ENCODE measurements around the gene IGSF3.
A peak's percentile ranks its signal among the peaks of the same experiment; 100 is the strongest.
"Not testable (repeated sequence)": the region's sequence is repeated elsewhere in the genome, so short reads cannot be mapped to it uniquely, and the experiment has no call there.

Gene IGSF3

DNA sequence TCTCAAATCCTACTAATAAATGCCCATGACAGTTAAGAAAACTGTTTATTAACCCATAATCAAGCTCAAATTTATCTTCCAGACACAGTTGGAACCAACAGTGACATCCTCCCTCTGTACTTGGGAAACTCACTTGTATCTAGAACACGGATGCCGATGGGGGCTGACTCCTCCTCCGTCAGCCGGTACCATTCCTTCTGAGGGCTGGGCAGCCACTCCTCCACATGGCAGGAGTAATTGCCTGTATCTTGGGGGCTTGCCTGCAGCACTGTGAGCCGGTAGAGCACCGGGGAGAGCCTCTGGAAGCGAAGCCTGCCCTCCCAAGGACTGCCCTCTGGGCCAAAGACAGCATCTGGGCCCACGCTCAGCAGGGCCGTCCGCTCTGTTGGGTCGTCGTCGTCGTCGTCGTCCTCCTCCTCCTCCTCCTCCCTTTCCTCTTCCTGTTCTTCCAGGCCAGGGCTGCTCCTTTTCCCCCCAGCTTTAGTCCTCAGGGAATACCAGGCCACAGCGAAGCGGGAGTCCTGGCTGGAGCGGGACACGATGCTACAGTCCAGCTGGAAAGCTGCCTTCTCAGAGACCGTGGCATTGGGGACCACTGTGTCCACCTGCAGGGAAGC lies 88.2 kb downstream of the IGSF3 start:
- no peak for DNase-seq (ENCODE audit: low read depth, low spot score)

DNA sequence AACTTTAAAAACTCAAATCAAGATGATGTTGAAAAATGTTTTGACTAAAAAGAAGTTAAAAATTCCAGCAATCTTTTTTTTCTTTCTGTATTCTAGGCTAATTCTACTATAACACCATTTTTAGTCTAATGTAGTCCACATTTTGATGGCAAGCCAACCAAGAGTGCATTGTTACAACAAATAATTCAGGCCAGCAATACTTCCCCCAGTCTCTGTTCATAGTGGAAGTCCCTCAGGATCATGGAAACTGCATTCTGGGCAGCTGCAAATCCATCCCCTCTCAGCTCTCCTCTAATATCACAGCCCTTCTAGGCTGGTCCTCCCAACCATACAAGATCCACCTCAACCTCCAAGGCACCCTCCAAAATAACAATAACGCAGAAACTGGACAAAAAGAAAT lies 89.0 kb downstream of the IGSF3 start:
- DNase-seq (ENCODE audit: low read depth, low spot score) = no peak

DNA sequence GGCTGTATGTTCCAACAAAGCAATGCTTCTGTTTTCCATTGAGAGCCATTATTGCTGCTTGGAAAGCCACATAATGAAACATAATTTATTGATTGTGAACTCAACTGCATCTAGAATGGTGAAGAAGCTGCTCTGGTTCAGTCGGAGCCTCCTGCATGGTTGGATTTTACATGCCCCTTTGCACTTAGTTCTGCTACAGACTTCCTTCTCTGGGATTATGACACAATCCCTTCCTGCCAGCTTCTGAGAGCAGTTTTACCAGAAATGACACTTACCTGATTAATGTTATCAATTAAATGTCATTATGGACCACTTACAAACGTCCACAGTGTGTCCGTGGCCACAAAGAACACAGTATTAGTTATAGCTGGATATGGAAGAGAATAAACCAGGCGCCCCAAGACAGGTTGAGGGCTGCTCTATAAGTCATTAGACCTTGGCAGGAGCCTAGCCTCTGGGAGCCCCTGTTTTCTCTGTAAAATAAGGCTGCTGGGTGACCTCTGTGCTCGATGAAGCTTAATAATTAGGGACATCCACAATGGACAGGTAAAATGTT lies 89.7 kb downstream of the IGSF3 start:
- no peak for DNase-seq (ENCODE audit: low read depth, low spot score)

DNA sequence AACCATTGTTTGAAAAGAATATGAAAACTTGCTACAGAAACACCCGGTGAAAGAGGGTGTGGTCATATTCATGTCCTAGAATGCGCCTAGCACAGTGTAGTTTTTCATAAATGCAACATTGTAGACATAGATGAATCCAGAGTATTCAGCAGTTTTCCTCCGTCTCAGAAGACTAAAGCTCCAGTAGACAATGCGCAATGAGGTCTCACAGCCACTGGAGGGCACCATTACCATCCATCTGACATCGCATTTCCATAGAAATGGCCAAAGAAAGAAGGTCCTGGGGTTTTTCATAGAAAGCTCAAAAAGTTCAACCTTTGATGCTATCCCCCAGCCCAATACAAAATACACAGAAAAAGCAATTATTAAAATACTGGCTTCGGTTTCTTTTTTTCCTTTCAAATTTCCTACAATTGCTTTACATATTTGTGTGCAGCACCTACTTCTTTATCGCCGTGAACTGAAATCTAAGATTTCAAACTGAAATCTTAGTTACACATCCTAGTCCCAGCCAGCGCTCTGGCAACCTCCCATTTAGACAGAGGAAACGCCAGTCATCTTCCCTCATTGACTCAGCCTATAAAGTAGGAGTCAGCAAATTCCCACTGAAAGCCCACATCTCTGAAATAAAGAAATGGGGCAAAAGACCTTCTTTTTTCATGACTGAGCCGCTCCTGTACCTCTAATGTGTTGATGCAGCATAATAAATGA lies 92.8 kb downstream of the IGSF3 start:
- DNase-seq (ENCODE audit: low read depth, low spot score) = peak; percentile 38

DNA sequence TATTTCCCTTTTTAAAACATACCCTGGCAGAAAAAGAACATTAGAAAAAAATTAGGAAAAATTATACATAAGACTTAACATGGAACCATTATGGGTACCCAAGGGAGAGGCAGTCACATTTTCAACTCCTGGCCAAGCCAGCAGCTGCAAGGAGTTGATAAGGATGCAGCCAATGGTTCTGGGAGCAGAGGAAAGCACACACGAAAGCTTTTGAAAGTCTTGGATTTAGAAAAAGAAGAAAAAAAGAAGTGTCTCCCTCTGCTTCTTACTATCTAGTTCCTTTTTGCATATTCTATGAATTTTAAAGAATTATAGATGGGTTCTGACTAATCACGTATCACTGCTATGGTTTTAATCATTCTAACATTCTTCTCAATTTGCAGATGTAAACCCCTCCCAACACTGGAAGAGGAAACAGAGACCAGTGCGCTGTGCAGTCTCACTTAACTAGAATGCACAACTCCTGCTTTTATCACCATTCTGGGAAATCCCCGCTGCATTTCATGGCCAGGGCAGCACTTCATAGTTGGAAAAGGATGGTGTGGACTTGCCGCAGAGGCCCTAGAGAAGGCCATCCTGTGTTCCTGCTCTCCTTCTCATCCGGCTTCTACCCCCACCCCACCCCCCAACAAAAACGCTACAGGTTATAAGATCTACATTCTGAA lies 94.0 kb downstream of the IGSF3 start:
- DNase-seq (ENCODE audit: low read depth, low spot score) = no peak

DNA sequence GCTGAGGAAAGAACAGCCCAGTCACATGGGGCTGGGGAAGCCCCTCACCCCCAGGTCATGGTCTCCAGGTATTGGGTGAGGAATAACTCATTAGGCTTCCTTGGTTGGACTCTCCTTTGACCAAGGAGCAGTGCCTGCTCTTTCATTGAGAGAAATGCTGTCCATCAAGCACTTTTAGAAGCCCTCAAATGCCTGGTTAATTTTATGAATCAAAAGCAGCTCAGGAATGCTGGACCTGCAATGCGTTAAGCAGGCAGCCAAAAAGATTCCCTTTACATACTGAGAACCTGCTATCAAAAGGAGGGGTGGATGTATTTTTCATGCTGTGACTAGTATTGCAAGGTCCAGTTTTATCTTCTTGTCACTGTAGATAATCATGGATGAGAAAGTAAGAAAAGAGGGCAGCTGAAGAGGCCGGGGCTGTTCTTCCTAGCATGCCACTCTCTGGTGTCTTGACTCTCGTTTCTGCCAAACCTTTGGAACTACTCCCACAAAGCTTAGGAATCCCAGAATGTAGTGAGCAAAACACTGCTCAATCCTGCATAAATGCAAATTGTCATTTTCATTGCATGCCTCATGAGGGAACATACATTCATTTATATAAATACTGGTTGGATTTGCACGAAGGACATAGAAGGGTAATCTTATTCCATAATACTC lies 94.6 kb downstream of the IGSF3 start:
- DNase-seq (ENCODE audit: low read depth, low spot score) = no peak

DNA sequence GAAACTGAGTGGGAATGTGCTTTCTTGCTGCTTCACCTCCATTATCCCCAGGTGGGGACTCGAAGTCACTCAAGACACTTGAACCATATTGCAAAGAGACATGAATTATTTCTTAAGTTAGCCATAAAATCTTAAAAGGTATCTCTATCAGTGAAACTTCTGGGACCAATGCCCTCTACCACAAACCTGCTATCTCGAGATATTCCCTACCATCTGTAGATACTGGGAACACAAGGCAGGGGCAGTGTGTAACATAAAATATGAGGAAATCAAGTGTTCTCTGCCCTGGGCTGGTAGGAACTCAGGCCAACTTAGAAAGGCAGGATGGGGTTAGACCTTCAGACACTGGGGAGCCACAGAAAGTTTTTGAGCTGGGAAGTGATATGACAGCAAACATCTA lies 95.4 kb downstream of the IGSF3 start:
- no peak for DNase-seq (ENCODE audit: low read depth, low spot score)

DNA sequence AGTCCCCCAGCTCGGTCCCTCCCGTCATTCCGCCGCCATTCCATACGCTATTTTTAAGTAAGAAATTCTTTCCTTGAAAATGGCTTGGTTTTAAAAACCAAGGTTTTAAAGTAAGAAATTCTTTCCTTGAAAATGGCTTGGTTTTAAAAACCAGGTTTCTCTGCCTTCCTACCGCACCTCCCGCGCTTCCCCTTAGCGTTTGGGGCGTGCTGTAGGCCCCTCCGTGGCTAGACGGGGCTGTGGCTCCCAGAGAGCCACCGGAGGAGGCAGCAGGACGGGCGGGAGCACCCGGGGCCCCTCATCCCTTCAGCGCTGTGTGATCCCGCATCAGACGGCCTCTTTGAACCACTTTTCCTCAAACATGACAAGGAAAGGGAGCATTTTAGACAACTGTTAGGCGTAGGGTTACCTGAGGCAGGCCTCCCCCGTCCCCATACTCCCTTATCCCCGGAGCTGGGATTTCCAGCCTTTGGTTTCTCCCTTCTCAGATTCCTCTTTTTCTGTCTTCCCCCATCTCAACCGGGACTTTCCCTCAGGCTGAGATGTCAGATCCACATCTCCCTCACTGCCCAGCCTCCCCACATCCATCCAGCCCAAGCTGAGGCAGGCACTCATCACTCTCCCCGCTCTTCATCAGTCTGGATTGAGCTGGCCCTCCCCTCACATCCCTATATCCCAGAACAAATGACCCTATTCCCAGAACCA lies 96.2 kb downstream of the IGSF3 start:
- DNase-seq (ENCODE audit: low read depth, low spot score) = no peak

DNA sequence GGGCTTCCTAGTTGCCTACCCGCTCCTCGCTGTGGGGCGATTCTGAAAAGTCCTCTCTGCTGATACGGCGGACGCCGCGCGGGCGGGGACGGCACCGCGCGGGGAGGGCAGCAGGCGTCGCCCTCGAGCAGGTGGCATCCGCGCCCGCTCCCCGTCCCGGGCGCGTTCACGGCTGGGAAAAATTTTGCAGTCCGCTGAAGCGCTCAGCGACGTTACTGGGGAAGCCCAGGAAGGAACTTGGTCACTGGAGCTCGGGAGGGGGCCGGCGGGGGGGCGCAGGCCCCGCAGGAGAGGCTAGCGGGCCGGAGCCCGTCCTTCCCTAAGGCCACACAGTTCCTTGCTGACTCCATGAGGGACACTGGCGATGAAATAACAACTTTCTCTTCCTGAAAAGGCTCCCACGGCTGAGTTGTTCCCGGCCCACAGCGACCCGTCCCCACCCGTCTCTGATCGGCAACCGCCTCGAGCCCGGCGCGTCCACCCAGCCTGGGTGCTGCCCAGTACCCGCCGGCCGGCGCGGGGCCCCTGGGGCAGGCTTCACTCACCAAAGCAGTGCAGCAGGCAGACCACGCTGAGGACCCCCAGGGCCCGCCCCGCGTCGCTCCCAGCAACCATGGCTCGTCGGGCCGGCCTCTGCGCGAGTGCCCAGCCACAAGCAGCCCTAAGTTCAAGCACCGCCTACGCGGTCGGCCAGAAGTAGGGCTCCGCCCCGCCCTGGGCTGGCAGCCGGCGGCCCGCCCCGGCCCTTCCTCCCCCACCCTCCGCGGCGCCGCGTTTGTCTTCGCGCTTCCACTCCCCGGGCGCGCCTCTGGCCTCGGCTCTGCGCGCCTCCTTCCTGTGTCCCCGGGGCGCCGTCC lies 96.9 kb downstream of the IGSF3 start, which contains the start of gene CD58:
CD58 (minus strand) TSS at position 669 of the 857 bp plus-strand sequence; CDS start at position 615, 54 bp downstream.
- DNase-seq (ENCODE audit: low read depth, low spot score) = peak; percentile 26

DNA sequence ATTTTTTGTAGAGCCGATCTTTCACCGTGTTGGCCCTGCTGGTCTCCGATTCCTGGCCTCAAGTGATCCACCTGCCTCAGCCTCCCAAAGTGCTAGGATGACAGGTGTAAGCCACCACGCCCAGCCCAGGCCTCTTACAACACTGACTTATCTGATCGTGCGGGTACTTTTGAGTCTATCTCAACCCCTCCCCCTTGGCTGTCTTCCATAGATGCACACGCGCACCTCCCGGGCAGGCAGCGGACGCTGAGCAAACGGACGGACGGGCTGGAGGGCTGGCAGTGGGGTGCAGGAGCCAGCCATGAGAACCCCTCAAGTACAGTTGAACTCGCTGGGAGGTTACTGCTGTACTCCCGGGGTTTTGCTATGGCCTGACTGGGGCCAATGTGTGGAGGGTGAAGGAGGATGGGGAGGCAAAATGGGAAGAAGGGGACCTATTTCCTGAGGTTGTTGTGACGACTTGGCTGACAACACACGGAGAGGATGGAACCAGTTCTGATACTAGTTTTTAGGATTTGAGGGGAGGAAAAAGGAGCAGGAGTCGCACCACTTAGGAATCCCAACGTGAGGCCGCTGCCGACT lies 97.7 kb downstream of the IGSF3 start:
- no peak for DNase-seq (ENCODE audit: low read depth, low spot score)

DNA sequence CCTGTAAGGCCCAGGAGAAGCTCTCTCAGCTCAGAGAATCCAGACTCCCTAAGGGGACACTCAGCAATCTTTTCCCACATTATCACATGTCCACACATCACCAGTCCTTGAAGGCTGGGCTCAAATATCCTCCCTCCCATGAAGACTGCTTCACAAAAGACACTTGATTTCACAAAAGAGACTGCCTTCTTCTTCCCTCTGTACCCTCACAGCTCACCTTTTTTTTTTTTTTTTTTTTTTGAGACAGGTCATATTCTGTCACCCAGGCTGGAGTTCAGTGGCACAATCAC lies 98.2 kb downstream of the IGSF3 start:
- no peak for DNase-seq (ENCODE audit: low read depth, low spot score)

DNA sequence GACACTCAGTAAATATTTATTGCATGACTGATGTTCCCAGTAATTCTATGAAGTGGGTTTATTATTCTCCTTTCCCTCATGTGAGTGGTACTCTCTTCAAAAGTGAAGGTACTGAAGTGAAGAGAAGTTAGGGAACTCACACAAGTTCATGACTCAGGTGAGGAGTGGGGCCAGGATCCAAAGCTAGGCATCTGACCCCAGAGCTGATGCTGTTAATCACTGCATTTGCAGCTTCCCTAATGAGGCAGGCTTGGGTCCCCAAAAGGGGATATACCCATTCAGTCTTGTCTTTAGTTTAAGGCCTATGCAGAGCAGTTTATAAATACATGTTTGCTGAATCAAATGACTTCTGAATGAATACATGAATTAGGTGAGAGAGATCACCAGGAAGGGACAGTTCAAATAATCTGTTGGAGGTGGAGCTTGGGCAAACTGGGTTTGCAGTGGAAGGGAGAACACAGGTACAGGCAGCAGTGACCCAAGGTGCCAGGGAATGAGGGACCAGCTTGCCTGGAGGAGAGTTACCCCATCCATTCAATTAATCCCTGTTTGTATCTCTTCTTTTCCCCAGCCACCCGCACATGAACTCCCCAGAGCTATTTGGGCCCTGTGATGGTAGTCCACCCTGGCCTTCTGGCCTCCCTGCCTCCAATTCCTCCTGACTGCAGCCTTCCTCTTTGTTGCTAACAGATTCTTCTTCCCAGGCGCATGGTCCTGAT lies 98.7 kb downstream of the IGSF3 start:
- DNase-seq (ENCODE audit: low read depth, low spot score) = no peak

DNA sequence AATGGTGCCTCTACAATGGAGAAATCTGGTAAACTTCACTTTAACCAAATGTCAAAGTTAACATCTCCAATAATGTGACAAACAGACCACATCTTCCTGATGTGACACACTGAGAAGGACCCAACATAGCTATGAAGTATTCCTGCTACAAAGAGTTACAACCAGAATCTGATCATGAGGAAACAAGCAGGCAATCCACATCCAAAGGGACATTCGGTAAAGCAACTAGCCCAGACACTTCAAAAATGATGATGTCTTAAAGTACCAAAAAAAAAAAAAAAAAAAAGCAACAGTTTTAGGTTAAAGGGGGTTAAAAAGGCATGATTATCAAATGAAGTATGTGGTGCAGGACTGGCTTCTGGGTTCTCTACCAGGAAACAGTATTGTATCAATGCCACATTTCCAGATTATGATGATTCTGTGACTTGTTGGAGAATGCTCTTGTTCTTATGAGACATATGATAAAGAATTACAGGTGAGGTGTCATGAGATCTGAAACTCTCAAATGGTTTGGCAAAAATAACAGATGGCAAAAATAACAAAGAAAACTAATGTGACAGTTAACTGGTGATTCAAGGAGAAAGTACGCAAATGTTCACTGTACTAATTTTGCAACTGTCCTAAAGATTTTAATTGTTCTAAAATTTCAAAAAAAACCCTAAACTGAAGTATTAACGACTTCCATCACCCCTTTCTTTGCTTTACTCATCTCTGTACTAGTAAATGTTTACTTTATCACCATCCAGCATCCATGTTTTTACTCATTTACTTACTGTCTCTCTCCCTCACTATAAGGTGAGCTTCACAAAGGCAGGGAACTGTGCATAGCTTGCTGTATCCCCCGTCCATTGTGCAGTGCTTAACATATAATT lies 99.5 kb downstream of the IGSF3 start:
- DNase-seq (ENCODE audit: low read depth, low spot score) = no peak

DNA sequence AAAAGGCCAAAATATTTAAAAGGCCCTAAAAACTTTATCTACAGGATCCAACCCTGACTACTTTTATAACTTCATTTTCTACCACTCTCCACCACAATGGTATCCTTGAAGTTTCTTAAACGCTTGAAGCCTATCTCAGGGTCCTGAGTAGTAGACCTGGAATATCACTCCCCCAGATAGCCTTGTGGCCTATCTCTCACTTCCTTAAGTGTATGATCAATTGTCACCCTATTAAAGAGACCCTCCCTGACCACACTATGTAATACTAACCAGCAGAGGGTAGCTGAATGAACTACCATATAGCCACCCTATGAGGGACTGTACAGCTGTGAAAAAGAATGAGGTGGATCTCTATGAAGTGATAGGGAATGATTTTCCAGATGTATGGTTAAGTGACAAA lies 102.3 kb downstream of the IGSF3 start:
- no peak for DNase-seq (ENCODE audit: low read depth, low spot score)

DNA sequence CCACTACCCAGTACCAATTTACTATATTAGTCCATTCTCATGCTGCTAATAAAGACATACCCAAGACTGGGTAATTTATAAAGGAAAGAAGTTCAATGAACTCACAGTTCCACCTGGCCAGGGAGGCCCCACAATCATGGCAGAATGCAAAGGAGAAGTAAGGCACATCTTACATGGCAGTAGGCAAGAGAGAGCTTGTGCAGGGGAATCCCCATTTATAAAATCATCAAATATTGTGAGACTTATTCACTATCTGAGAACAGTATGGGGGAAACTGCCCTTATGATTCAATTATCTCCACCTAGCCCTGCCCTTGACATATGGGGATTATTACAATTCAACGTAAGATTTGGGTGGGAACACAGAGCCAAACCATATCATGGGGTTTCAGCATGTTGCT lies 103.1 kb downstream of the IGSF3 start:
- no peak for DNase-seq (ENCODE audit: low read depth, low spot score)

DNA sequence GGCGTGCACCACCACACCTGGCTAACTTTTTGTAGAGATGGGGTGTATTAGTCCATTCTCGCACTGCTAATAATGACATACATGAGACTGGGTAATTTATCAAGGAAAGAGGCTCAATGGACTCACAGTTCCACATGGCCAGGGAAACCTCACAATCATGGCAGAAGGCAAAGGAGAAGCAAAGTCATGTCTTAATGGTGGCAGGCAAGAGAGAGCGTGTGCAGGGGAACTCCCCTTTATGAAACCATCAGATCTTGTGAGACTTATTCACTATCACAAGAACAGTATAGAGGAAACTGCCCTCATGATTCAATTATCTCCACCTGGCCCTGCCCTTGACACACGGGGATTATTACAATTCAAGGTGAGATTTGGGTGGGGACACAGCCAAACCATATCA lies 105.1 kb downstream of the IGSF3 start:
- DNase-seq (ENCODE audit: low read depth, low spot score) = not testable (repeated sequence)

DNA sequence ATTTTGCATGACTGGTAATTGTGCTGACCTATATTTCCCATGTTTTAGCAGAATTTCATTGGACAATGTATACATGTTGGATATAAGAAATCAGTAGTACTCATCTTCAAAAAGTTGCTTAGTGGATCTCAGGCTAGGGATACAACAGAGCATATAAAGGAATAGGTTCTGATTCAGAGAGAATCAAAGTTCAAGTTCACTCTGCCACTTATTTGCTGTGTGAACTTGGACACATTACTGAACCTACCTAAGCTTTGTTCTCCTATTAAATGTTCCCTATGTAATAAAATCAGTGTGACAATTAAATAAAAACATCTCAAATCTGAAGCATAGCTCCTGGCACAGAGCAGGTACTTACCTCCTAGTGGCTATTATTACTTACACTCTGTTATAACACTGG lies 106.0 kb downstream of the IGSF3 start:
- DNase-seq (ENCODE audit: low read depth, low spot score) = no peak

DNA sequence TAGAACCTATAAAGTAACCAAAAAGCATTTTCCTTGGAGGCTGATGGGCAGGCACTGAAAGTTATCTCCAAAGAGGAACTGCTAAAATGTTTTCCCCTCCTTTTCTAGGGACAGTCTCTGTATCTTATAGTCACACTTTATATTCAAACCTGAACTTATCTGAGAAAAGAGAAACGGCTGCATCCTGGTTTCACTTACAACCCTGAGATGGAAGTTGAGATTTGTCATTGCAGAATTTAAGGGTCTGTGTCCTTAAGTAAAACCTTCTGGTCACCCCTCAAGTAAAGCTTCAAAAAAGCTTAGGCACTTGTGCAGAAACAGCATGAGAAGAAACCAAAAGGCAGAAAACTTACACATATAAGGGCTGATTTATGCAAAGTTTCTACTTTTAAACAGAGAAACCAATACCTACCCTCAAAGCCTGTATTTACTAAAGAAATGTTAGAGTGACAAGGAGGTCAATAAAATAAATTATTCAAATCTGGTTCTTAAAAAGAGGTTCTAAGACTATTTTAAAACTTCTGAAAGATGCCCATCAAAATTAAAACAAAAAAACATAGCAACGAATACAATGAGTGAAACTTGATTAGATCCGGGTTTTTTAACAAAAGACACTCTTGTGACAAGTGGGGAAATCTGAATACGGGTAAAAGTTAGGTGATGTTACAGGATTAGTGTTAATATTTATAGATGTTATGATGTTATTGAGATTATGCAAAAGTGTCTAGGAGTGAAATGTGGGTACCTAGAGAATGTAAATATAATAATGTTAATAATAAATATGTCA lies 106.6 kb downstream of the IGSF3 start:
- DNase-seq (ENCODE audit: low read depth, low spot score) = no peak
